Mesothelial cell of epicardium (in vitro differentiated cells): ENCODE results near the gene GPC3. TPM values are rescaled to one million over a fixed set of nuclear protein-coding genes. Genes with fewer than 3 reads are reported as not detected.
A peak's percentile ranks its signal among the peaks of the same experiment; 100 is the strongest.

Source experiments
- DNase-seq, 2 experiments: peaks; one replicate each; pipeline ENCODE4 v3.0.0; 2021; ENCODE audit warnings: low spot score in 2 of 2; ENCODE audit not compliant: unreplicated experiment in 2 of 2
- H3K27ac Mint-ChIP-seq: 2 replicates; pipeline ENCODE4 v1.8.0; 2021; ENCODE audit warnings: mixed read lengths
- H3K27me3 Mint-ChIP-seq: 2 replicates; pipeline ENCODE4 v1.8.0; 2021; ENCODE audit warnings: low read depth, mixed read lengths
- H3K36me3 Mint-ChIP-seq: 2 replicates; pipeline ENCODE4 v1.8.0; 2021; ENCODE audit warnings: mixed read lengths
- H3K4me1 Mint-ChIP-seq: 2 replicates; pipeline ENCODE4 v1.8.0; 2021; ENCODE audit warnings: mixed read lengths
- H3K4me3 Mint-ChIP-seq: 2 replicates; pipeline ENCODE4 v1.8.0; 2021; ENCODE audit warnings: mild to moderate bottlenecking, moderate library complexity, mixed read lengths
- H3K9me3 Mint-ChIP-seq: 2 replicates; pipeline ENCODE4 v1.8.0; 2021; ENCODE audit warnings: mixed read lengths
- CTCF ChIP-seq: fragments of 200-600 bp; sonication (generic); IDR thresholded peaks from one replicate; pipeline ENCODE4 v1.5.0; 2021; ENCODE audit warnings: antibody characterized with exemption; ENCODE audit not compliant: unreplicated experiment
- total RNA-seq: library from RNA; stranded (reverse); gene quantifications from 3 replicates; pipeline ENCODE4 v1.2.1, GENCODE V29; 2021

The GPC3 gene
- total RNA-seq, 1 donor from 2014 or later, result 864 TPM

GRCh38 chrX:133913009-133913408, 72.4 kb downstream of the GPC3 start:
- no peak for TF ChIP-seq CTCF
- Mint-ChIP-seq H3K4me1 (peaks cover 63% of the 10 kb centered on the region), H3K27me3 (no peaks in the 10 kb centered on the region), H3K4me3 (no peak overlapping the region), H3K27ac (peak overlapping the region; percentile 74), H3K9me3 (peaks cover 8% of the 10 kb centered on the region), H3K36me3 (peaks cover 15% of the 10 kb centered on the region)
- no peak for DNase-seq

- no peak overlapping the region for H3K4me3 Mint-ChIP-seq
- peaks cover 66% of the 10 kb centered on the region for H3K4me1 Mint-ChIP-seq
- TF ChIP-seq CTCF, result no peak
- H3K27me3 Mint-ChIP-seq, result no peaks in the 10 kb centered on the region
- DNase-seq, result no peak
- H3K9me3 Mint-ChIP-seq, result peaks cover 1% of the 10 kb centered on the region
- H3K27ac Mint-ChIP-seq, result peak overlapping the region; percentile 85
- H3K36me3 Mint-ChIP-seq, result peaks cover 9% of the 10 kb centered on the region
Observed at GRCh38 chrX:133911825-133912495, 73.4 kb downstream of the GPC3 start.

GRCh38 chrX:133910539-133910938, 74.9 kb downstream of the GPC3 start:
- H3K9me3 Mint-ChIP-seq, result no peaks in the 10 kb centered on the region
- peak overlapping the region; percentile 85 for H3K27ac Mint-ChIP-seq
- no peaks in the 10 kb centered on the region for H3K27me3 Mint-ChIP-seq
- peaks cover 9% of the 10 kb centered on the region for H3K36me3 Mint-ChIP-seq
- H3K4me1 Mint-ChIP-seq, result peaks cover 72% of the 10 kb centered on the region
- no peak for DNase-seq
- TF ChIP-seq CTCF, result no peak
- no peak overlapping the region for H3K4me3 Mint-ChIP-seq

GRCh38 chrX:133909888-133910287, 75.5 kb downstream of the GPC3 start:
- H3K36me3 Mint-ChIP-seq, result peaks cover 6% of the 10 kb centered on the region
- no peak overlapping the region for H3K27ac Mint-ChIP-seq
- DNase-seq, result no peak
- no peak overlapping the region for H3K4me3 Mint-ChIP-seq
- H3K27me3 Mint-ChIP-seq, result no peaks in the 10 kb centered on the region
- peaks cover 79% of the 10 kb centered on the region for H3K4me1 Mint-ChIP-seq
- no peak for TF ChIP-seq CTCF
- no peaks in the 10 kb centered on the region for H3K9me3 Mint-ChIP-seq

GRCh38 chrX:133908223-133908955, 77.0 kb downstream of the GPC3 start:
- Mint-ChIP-seq H3K36me3 (peaks cover 10% of the 10 kb centered on the region), H3K4me1 (peaks cover 71% of the 10 kb centered on the region), H3K27me3 (no peaks in the 10 kb centered on the region), H3K27ac (peak overlapping the region; percentile 53), H3K4me3 (no peak overlapping the region), H3K9me3 (no peaks in the 10 kb centered on the region)
- no peak for TF ChIP-seq CTCF
- no peak for DNase-seq
